Activated T-helper 1 cell treated with Interleukin-2 at 50 U/mL for 16 hours (primary cell): ENCODE data around the gene GRK2.

Experiments
- DNase-seq: peaks from one replicate; pipeline ENCODE4 v3.0.0-alpha.2; 2020; ENCODE audit warnings: low read depth

The GRK2 gene

DNA sequence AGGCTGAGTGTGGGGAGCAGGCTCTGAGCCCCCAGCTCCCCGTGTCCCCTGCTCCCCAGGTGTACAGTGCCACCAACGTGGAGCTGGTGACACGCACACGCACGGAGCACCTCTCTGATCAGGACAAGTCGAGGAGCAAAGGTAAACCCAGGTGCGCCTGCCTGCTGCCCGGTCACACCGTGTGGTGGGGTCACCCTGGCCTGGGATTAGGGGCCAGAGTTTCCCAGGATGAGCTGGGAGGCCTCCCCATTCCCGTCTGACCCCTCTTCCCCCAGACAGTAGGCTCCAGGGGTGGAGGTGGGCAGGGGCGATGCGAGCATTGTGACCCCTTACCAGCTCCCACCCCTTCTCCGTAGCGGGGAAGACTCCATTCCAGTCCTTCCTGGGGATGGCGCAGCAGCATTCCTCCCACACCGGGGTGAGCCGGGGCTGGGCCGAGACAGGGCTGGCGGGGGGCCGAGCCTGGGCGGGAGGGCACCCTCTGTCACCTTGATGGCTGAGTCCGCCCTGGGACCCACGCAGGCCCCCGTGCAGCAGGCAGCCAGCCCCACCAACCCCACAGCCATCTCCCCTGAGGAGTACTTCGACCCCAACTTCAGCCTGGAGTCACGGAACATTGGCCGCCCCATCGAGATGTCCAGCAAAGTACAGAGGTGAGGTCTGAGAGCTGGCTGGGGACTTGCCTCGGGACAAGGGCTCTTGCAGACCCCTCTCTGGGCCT is 33.4 kb downstream of the GRK2 start:
- no peak for DNase-seq

GRCh38 chr11:67300256-67300755 is 34.0 kb downstream of the GRK2 start:
- no peak for DNase-seq

DNA sequence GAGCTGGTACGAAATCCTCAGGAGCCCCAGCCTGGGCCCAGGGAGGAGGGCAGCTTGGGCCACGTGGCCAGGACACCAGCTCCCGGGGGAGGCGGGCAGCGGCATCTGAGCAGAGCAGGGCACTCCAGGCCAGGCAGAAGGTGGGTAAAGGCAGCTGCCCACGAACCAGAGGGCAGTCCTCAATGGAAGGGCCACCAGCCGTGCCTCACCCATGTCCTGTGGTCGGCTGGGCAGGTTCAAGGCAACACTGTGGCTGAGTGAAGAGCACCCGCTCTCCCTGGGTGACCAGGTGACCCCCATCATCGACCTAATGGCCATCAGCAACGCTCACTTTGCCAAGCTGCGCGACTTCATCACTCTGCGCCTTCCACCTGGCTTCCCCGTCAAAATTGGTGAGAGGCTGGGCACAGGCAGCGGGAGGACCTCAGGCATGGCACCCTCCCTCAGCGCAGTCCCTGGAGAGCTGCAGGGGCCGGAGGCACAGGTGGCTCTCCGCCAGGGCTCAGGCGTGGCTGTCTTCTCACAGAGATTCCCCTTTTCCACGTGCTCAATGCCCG is 34.6 kb downstream of the GRK2 start:
- DNase-seq = no peak

GRCh38 chr11:67301313-67301921 is 35.1 kb downstream of the GRK2 start:
- no peak for DNase-seq

- no peak for DNase-seq
Observed at GRCh38 chr11:67301951-67302516, 35.8 kb downstream of the GRK2 start.

DNA sequence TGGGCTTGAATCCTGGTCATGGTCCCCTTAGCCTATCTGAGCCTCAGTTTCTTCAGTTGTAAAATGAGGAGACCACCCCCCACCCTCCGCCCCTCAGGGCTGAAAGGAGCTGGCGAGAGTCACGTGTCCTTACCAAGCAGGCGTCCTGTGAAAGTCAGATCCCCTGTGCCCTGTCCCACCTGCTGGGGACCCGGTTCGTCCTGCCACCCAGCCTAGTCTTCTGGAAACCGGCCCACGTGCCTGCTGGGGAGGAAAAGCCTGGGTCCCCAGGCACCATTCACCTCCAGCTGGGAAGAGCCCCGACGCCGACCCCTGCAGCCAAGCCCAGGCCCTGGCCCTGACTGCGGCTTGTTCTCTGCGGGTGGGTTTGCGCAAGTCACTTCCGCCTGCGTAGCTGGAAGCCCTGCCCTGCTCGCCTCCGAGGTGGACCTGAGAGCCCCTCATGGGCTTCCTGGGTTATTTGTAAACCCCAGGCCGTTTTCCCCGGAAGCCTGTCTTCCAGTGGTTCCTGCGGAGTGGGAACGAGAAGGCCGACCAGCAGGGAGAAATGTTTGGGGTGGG is 36.4 kb downstream of the GRK2 start:
- no peak for DNase-seq

DNA sequence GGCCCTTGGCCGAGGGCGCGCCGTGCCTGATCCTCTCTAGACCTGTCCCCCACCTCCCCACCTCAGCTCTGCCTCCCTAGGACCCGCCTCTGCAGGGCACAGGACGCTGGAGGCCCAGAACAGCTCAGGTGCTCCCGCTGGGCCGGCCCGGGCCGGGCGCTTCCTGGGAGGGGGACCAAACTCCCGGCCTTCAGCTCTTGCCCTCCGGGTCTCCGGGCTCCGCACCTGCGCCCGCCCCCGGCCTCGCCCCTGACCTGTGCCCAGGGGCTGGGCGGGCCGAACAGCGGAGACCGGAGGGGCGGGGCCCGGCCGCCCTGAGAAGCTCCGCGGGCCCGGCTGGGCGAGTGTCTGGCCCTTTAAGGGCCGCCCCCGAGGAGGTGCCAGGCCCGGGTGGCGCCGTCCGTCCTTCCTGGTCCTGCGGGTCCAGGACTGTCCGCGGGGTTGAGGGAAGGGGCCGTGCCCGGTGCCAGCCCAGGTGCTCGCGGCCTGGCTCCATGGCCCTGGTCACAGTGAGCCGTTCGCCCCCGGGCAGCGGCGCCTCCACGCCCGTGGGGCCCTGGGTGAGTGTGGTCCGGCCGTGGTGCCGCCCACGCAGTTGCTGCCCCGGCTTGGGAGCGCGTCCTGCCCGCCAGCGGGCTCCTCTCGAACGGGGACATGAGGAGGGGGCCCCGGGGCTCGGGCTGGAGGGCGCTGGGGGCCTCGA is 37.0 kb downstream of the GRK2 start, which contains the start of gene SSH3:
SSH3 (plus strand) TSS at position 399 of the 703 bp plus-strand sequence; CDS start at position 495, 96 bp downstream.
- no peak for DNase-seq

- no peak for DNase-seq
Observed at GRCh38 chr11:67303835-67304411, 37.6 kb downstream of the GRK2 start.

- DNase-seq = no peak
Observed at GRCh38 chr11:67304511-67305113, 38.3 kb downstream of the GRK2 start.

GRCh38 chr11:67306769-67307544 is 40.7 kb downstream of the GRK2 start:
- DNase-seq = no peak

DNA sequence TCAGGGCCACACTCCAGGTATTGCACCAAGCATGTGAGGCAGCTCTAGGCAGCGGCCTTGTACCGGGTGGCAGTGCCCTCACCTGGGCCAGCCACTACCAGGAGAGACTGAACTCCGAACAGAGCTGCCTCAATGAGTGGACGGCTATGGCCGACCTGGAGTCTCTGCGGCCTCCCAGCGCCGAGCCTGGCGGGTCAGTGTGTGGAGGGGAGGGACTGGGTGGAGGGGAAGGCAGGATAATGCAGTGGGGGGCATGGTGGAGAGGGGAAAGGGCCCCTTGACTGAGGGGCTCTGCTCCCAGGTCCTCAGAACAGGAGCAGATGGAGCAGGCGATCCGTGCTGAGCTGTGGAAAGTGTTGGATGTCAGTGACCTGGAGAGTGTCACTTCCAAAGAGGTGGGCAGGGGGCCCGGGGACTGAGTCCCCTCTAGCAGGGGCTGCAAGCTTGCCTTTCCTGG is 41.3 kb downstream of the GRK2 start:
- no peak for DNase-seq

DNA sequence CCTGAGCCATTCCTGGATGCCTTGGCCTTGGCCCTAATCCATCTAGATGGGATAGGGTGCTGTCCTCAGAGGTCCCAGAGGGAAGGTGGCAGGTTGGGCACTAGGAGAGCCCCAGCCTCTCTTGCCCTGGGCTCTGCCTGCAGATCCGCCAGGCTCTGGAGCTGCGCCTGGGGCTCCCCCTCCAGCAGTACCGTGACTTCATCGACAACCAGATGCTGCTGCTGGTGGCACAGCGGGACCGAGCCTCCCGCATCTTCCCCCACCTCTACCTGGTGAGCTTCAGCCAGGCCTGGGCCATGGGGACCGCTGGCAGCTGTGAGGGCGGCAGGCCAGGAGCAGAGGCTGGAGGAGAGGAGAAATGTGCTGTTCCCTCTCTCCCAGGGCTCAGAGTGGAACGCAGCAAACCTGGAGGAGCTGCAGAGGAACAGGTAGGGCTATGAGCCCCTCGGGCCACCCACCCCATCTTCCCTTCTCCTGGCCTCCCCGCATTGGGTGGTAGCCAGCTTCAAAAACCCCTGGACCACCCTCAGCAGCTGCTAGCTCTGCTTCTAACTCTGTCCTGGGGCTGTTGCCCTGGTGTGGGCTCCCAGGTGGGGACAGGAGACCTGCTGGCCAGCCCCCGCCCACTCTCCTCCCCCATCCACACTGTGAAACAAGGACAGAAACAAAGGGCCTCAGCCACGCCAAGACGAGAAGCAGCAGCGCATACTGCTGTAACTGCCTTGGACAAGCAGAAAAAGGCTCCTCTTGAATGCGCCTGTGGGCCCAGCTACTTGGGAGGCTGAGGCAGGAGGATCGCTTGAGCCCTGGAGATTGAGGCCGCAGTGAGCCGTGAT is 42.0 kb downstream of the GRK2 start:
- no peak for DNase-seq

GRCh38 chr11:67309166-67309565 is 42.9 kb downstream of the GRK2 start:
- no peak for DNase-seq

DNA sequence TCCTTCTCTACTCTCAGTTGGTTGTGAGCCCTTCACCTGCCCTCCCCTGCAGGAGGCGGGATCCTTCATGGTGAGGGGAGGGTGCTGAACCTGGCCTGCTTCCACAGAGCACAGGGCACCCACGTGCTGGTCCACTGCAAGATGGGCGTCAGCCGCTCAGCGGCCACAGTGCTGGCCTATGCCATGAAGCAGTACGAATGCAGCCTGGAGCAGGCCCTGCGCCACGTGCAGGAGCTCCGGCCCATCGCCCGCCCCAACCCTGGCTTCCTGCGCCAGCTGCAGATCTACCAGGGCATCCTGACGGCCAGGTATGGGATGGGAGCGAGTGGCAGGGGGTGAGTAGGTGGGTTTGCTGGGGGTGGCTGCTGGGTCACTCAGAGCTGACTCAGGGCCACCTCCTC is 43.4 kb downstream of the GRK2 start:
- no peak for DNase-seq

DNA sequence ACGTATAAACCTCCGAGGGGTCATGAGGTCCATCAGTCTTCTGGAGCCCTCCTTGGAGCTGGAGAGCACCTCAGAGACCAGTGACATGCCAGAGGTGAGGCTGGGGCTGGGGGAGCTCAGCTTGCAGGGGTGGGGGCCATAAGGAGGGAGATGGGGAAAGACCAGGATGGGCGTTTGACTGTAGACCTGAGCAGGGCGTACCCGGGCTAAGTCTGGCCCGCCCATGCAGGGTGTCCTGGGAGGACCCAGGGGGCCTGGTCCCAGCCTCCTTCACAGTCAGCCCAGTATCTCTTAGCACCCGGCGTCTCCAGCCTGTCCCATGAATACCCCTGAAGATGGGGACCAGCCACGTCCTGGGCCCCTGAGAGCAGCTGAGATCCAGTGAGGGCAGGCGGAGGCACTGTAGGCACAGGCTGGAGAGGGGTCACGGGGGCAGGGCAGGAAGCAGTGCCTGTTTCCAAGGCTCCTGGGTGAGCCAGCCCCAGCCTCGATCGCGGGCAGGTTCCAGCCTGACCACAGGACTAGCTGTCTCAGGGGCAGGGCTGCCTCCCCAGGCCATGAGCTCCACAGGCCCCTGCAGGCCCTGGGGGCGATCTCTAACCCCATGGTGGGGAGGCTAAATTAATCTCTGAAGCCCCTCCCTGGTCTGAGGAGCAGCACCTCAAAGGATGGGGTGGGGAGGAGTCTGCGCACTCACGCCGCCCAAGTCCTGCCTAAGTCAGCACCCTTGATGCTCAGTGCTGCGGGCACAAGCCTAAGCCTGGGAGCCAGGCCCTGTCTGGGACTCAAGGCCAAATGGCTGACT is 44.2 kb downstream of the GRK2 start:
- DNase-seq = no peak

GRCh38 chr11:67311051-67311555 is 44.8 kb downstream of the GRK2 start:
- DNase-seq = no peak

- no peak for DNase-seq
Observed at GRCh38 chr11:67311556-67312082, 45.3 kb downstream of the GRK2 start.
